Heart right ventricle (tissue), 16 donors: ENCODE results near the gene SEMA3G. TPM values are rescaled to one million over a fixed set of nuclear protein-coding genes. Genes with fewer than 3 reads are reported as not detected.

Experiments
- ATAC-seq, 8 donors: fragments of 200-7000 bp; cut with Tn5 transposase; one replicate each; pipeline ENCODE4 v1.9.1; 2020; ENCODE audit warnings: mild to moderate bottlenecking in 8 of 8, moderate library complexity in 8 of 8, moderate number of reproducible peaks in 1 of 8
- DNase-seq, 2 donors: peaks; one replicate each; pipeline ENCODE4 v3.0.0-alpha.2; 2020
- H3K27ac ChIP-seq, 10 donors: fragments of 200-600 bp; sonication (generic) in 2 of 10; one replicate each; pipeline versions ENCODE4 v1.5.0 to v1.8.0; 2020 to 2022; ENCODE audit warnings: mild to moderate bottlenecking in 3 of 10
- H3K27me3 ChIP-seq, 7 donors: fragments of 200-600 bp; one replicate each; pipeline ENCODE4 v1.8.0; 2021 to 2022; ENCODE audit warnings: mild to moderate bottlenecking in 2 of 7
- H3K36me3 ChIP-seq, 9 donors: fragments of 200-600 bp; sonication (generic) in 1 of 9; one replicate each; pipeline versions ENCODE4 v1.5.0 to v1.8.0; 2020 to 2022; ENCODE audit warnings: mild to moderate bottlenecking in 2 of 9
- H3K4me1 ChIP-seq, 9 donors: fragments of 200-600 bp; sonication (generic) in 1 of 9; one replicate each; pipeline versions ENCODE4 v1.5.0 to v1.8.0; 2020 to 2022; ENCODE audit warnings: mild to moderate bottlenecking in 4 of 9
- H3K4me3 ChIP-seq, 10 donors: fragments of 200-600 bp; sonication (generic) in 2 of 10; one replicate each; pipeline versions ENCODE4 v1.5.0 to v1.8.0; 2020 to 2022; ENCODE audit warnings: mild to moderate bottlenecking in 7 of 10, moderate library complexity in 2 of 10
- H3K9me3 ChIP-seq, 11 donors: fragments of 200-600 bp in 10 of 11; sonication (generic) in 2 of 11; one replicate each; pipeline versions ENCODE4 v1.5.0 to v1.8.0; 2013 to 2022; ENCODE audit warnings: mild to moderate bottlenecking in 2 of 11, control low read depth in 1 of 11, moderate library complexity in 1 of 11
- WGBS, 2 donors: extraction: QIAGEN DNeasy Blood & Tissue Kit; methylation state at CpG; one replicate each; pipeline ENCODE4 v1.1.7; 2013; ENCODE audit warnings: inconsistent platforms in 1 of 2; 5-methylcytosine and 5-hydroxymethylcytosine counted together
- intact Hi-C, 10 donors: fragments of 100-400 bp; cut with DNase I; formaldehyde crosslinking; loops; one replicate each; pipeline versions ENCODE4 v1.11.1 to v1.14.2; 2022
- polyA plus RNA-seq, 2 donors: library from polyadenylated mRNA; stranded (reverse); fragments of 200-250 nt; gene quantifications; one replicate each; pipeline ENCODE4 v1.2.3, GENCODE V29; 2013
- total RNA-seq, 10 donors: library from RNA; stranded (reverse); fragmentation: NEBNext Ultra II Directional in 3 of 10; extraction: Animal tissue kit (Norgen Biotek cat#: 25700) in 3 of 10; gene quantifications; one replicate each; pipeline versions ENCODE4 v1.2.1 to v1.2.4, GENCODE V29; 2021 to 2023
- TF ChIP-seq, protein P1 (sequence below), 9 donors: fragments of 200-600 bp; sonication (generic) in 2 of 9; IDR thresholded peaks; one replicate each; pipeline versions ENCODE4 v1.5.0 to v1.8.0; 2021 to 2022; ENCODE audit warnings: antibody characterized with exemption in 9 of 9, mild to moderate bottlenecking in 5 of 9, moderate library complexity in 1 of 9
- donor health status: Arrhythmogenic right ventricular cardiomyopathy.
- donor health status: ischemic (EF 13 %, LVEDD 7.1; RV severe dilation, severe dysfunction).
- donor health status: healthy with polysubstance abuse.
- donor health status: DM: no; HTN: yes; CAD: no.
- donor health status: DM: no; HTN: no; CAD: no.
- donor health status: ischemic (EF 25% LVEDD 6.9; RV normal size, moderate dysfunction).
- donor health status: ischemic (EF 25% LVEDD 5.7; RV mildly dilated, moderate dysfunction).
- donor health status: healthy.
- donor health status: DM: yes; HTN: yes; CAD: no.
- donor health status: Ischemic cardiomyopathy.
- donor health status: ischemic (EF 35%, LVEDD 5.7; RV mildly dilated, moderate dysfunction).
- donor health status: nonischemic (EF 11% LVEDD 7.7; RV severe dilation, severe dysfunction).
- donor health status: DM: yes; HTN: yes; CAD: no.
- donor health status: PGD.
- donor health status: ischemic (EF 29% LVEDD 5.4; RV normal size, mild dysfunction).
- donor health status: nonischemic (EF 23%, LVEDD 6.1; RV moderate dilation, normal function).

The SEMA3G gene
- total and polyA plus RNA-seq, 12 donors, result 8.3 to 17.8 (median 15.0) TPM

DNA sequence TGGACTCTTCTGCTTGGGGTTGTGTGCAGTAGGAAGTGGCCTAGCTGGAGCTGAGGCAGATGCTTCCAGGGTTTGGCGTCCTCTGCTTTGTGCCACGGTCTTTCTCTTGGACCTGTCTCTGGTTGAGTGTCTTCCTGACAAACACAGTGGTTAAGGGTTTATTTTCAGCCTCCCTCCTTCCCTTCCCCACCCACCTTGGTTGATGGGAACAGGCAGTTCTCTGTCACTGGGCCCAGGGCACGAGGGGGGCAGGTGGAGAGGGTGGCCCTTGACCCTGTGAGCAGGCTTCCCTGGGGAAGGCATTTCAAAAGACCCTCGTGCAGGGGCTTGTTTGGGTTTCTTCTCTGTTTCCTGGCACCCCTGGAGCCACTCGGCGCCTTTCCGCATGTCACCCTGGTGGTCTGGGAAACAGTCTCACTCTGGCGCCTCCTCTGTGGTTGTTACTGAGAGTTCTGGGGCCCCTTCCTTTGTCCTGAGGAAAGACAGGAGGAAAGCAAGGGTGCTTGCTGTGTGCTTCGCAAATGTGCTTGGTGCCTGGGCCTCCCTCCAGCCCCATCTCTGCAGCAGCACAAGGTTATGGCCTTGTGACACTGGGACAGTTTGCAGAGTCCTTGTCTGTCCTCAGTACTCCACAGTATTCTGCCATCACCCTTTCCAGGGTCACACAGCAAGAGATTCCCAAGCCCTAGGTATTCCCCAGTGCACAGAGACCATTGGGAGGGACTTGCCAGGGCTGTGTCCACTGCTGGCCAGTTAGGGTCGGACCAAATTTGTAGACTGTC is 40.0 kb upstream of the SEMA3G start:
- peak overlapping the region; percentile 26 to 80 (median 62) for H3K27ac ChIP-seq
- H3K27me3 ChIP-seq, result no peaks in the 10 kb centered on the region
- H3K4me1 ChIP-seq, result peaks cover 18 to 48% (median 38%) of the 10 kb centered on the region in 9 donors
- H3K9me3 ChIP-seq, result no peaks in the 10 kb centered on the region
- TF ChIP-seq, protein P1, sequence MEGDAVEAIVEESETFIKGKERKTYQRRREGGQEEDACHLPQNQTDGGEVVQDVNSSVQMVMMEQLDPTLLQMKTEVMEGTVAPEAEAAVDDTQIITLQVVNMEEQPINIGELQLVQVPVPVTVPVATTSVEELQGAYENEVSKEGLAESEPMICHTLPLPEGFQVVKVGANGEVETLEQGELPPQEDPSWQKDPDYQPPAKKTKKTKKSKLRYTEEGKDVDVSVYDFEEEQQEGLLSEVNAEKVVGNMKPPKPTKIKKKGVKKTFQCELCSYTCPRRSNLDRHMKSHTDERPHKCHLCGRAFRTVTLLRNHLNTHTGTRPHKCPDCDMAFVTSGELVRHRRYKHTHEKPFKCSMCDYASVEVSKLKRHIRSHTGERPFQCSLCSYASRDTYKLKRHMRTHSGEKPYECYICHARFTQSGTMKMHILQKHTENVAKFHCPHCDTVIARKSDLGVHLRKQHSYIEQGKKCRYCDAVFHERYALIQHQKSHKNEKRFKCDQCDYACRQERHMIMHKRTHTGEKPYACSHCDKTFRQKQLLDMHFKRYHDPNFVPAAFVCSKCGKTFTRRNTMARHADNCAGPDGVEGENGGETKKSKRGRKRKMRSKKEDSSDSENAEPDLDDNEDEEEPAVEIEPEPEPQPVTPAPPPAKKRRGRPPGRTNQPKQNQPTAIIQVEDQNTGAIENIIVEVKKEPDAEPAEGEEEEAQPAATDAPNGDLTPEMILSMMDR (IDR thresholded peaks at IDR 0.05), result no peak
- peaks cover 5 to 96% (median 74%) of the 10 kb centered on the region in 9 donors for H3K36me3 ChIP-seq
- ATAC-seq (peak in 6 of 8 donors; percentile 12 to 59 (median 26)), DNase-seq (peak in 1 of 2 donors; percentile 16)
- 69 to 73% methylated on average over 10 of the region's 10 CpGs for WGBS, 2 donors
- intact Hi-C loops, result loop anchor here in 2 of 10 donors (5.0 kb wide), 2 partner anchors 37 to 47 kb away; partner anchors contain the start of gene NT5DC2 (in 1 of the 2)
- H3K4me3 ChIP-seq, result no peak overlapping the region

DNA sequence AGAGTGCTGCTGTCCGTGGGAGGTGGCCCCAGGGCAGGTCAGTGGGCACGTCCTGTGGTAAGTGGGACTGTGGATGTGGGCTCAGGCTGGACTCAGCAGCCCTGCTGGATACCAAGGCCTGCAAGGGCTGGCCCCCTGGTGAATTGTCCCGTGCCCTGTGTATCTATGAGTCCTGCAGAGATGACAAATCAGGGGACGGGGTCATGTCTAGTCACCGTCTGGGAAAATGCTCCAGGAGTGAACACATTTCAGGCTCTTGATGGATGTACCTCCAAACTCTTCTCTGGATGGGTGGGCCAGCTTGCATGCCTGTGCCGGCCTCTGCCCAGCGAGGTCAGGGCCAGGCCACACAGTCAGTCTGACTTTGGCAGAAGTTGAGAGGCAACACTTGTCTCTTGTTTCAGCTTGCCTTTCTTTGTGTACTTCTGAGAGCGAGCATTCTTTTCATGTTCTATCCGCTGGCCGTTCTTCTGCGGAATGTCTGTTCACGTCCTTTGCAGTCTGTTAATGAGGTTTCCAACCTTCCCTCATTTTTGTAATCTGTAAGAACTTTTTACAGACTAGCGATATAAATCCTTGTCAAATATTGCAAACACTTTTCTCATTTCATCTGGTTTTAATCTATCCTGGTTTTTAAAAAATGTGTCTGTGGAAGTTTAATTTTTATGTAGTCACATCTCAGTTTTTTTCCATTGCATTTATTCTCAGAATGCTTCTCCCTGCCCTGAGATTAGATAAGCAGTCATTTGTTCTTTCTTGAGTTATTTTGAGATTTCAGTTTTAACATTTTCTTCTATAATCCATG is 38.9 kb upstream of the SEMA3G start:
- peak overlapping the region in 9 of 10 donors; percentile 36 to 80 (median 62) for H3K27ac ChIP-seq
- intact Hi-C loops, result loop anchor here in 2 of 10 donors (5.0 kb wide), 2 partner anchors 39 to 49 kb away; partner anchors contain the start of gene NT5DC2 (in 1 of the 2)
- TF ChIP-seq, protein P1 (IDR thresholded peaks at IDR 0.05), result no peak
- peaks cover 5 to 96% (median 74%) of the 10 kb centered on the region in 9 donors for H3K36me3 ChIP-seq
- H3K4me3 ChIP-seq, result no peak overlapping the region
- 54 to 59% methylated on average over 13 of the region's 13 CpGs for WGBS, 2 donors
- H3K27me3 ChIP-seq, result no peaks in the 10 kb centered on the region
- ATAC-seq, result peak in 7 of 8 donors; percentile 1 to 43 (median 24)
- peaks cover 14 to 38% (median 30%) of the 10 kb centered on the region in 9 donors for H3K4me1 ChIP-seq
- H3K9me3 ChIP-seq, result no peaks in the 10 kb centered on the region
- DNase-seq, result peak in 1 of 2 donors; percentile 20

GRCh38 chr3:52483081-52483480 is 38.2 kb upstream of the SEMA3G start:
- peaks cover 14 to 38% (median 30%) of the 10 kb centered on the region in 9 donors for H3K4me1 ChIP-seq
- intact Hi-C loops, result loop anchor here in 2 of 10 donors (5.0 kb wide), 2 partner anchors 39 to 49 kb away; partner anchors contain the start of gene NT5DC2 (in 1 of the 2)
- peaks cover 5 to 96% (median 75%) of the 10 kb centered on the region in 9 donors for H3K36me3 ChIP-seq
- ATAC-seq (peak in 3 of 8 donors; percentile 2 to 4 (median 2)), DNase-seq (peak in 1 of 2 donors; percentile 18)
- H3K27me3 ChIP-seq, result no peaks in the 10 kb centered on the region
- H3K27ac ChIP-seq, result peak overlapping the region in 8 of 10 donors; percentile 36 to 80 (median 64)
- WGBS, 2 donors, result 90 to 91% methylated on average over 14 of the region's 14 CpGs
- TF ChIP-seq, protein P1 (IDR thresholded peaks at IDR 0.05), result no peak
- no peak overlapping the region for H3K4me3 ChIP-seq
- no peaks in the 10 kb centered on the region for H3K9me3 ChIP-seq
